NCI-H1436 treated with DMSO at 0.1 percent for 48 hours (cell line): ENCODE measurements around the gene D2HGDH.
A peak's percentile ranks its signal among the peaks of the same experiment; 100 is the strongest.
"Not testable (repeated sequence)": the region's sequence is repeated elsewhere in the genome, so short reads cannot be mapped to it uniquely, and the experiment has no call there.

Experiments
- DNase-seq: peaks from one replicate; lab custom pipeline; 2025; lab: John Stamatoyannopoulos, UW

Gene D2HGDH

GRCh38 chr2:241768850-241769249 lies 34.4 kb downstream of the D2HGDH start:
- no peak for DNase-seq

GRCh38 chr2:241769819-241770184 lies 35.4 kb downstream of the D2HGDH start:
- no peak for DNase-seq

GRCh38 chr2:241770185-241770935 lies 35.9 kb downstream of the D2HGDH start:
- no peak for DNase-seq

- no peak for DNase-seq
These were observed 36.5 kb downstream of the D2HGDH start for GRCh38 chr2:241770936-241771285.

- no peak for DNase-seq
These were observed 37.0 kb downstream of the D2HGDH start for GRCh38 chr2:241771286-241772062.

- no peak for DNase-seq
These were observed 37.7 kb downstream of the D2HGDH start for GRCh38 chr2:241772063-241772499.

GRCh38 chr2:241773511-241774418 lies 39.3 kb downstream of the D2HGDH start:
- peak; percentile 31 for DNase-seq

GRCh38 chr2:241774419-241775222 lies 40.2 kb downstream of the D2HGDH start:
- DNase-seq = no peak

GRCh38 chr2:241775223-241776177 lies 41.1 kb downstream of the D2HGDH start:
- DNase-seq = no peak

- no peak for DNase-seq
These were observed 42.1 kb downstream of the D2HGDH start, which contains the start of gene GAL3ST2 for GRCh38 chr2:241776336-241777169. TSS of gene GAL3ST2 (plus strand) at chr2:241776822. CDS start at chr2:241776956, 134 bp downstream.

- no peak for DNase-seq
These were observed 42.8 kb downstream of the D2HGDH start for GRCh38 chr2:241777170-241777685.

GRCh38 chr2:241777686-241778627 lies 43.5 kb downstream of the D2HGDH start:
- no peak for DNase-seq

- DNase-seq = no peak
These were observed 46.6 kb downstream of the D2HGDH start for GRCh38 chr2:241780939-241781569.

- DNase-seq = not testable (repeated sequence)
These were observed 47.6 kb downstream of the D2HGDH start for GRCh38 chr2:241782053-241782452.

GRCh38 chr2:241788135-241788534 lies 53.7 kb downstream of the D2HGDH start:
- DNase-seq = no peak

GRCh38 chr2:241788572-241788971 lies 54.1 kb downstream of the D2HGDH start:
- no peak for DNase-seq

- DNase-seq = not testable (repeated sequence)
These were observed 57.0 kb downstream of the D2HGDH start for GRCh38 chr2:241791385-241791784.
